ENCODE results near the gene CSRP1. TPM values are rescaled to one million over a fixed set of nuclear protein-coding genes. Genes with fewer than 3 reads are reported as not detected.

CSRP1 gene
- total RNA-seq, 2 donors from 2014 or later, result 16.1 to 17.7 TPM

- H3K27me3 Mint-ChIP-seq (ENCODE audit: insufficient read depth), result peaks cover 42% of the 10 kb centered on the region
- peaks cover 44% of the 10 kb centered on the region for H3K4me1 Mint-ChIP-seq
- peaks cover 25% of the 10 kb centered on the region for H3K4me1 ChIP-seq (ENCODE audit: control insufficient read depth, insufficient read depth, low read length)
- no peak overlapping the region for H3K9ac ChIP-seq (ENCODE audit: extremely low read depth, low read length, poor library complexity, severe bottlenecking)
- H3K9me3 ChIP-seq (ENCODE audit: control insufficient read depth, low read length), result no peaks in the 10 kb centered on the region
- H3K27ac ChIP-seq (ENCODE audit: low read depth, low read length), result no peak overlapping the region
- H3K27ac Mint-ChIP-seq, result no peak overlapping the region
- no peaks in the 10 kb centered on the region for H3K27me3 ChIP-seq (ENCODE audit: control insufficient read depth, insufficient read depth, low read length, poor library complexity, severe bottlenecking)
- H3K36me3 ChIP-seq (ENCODE audit: control insufficient read depth, insufficient read depth, low read length), result no peaks in the 10 kb centered on the region
- no peaks in the 10 kb centered on the region for H3K9me3 Mint-ChIP-seq
- WGBS, 2 experiments (ENCODE audit: insufficient coverage in 1 of 2, insufficient read length in 1 of 2), result 78 to 97% methylated on average over 1 to 2 of the region's 2 CpGs
- TF ChIP-seq, protein P1, sequence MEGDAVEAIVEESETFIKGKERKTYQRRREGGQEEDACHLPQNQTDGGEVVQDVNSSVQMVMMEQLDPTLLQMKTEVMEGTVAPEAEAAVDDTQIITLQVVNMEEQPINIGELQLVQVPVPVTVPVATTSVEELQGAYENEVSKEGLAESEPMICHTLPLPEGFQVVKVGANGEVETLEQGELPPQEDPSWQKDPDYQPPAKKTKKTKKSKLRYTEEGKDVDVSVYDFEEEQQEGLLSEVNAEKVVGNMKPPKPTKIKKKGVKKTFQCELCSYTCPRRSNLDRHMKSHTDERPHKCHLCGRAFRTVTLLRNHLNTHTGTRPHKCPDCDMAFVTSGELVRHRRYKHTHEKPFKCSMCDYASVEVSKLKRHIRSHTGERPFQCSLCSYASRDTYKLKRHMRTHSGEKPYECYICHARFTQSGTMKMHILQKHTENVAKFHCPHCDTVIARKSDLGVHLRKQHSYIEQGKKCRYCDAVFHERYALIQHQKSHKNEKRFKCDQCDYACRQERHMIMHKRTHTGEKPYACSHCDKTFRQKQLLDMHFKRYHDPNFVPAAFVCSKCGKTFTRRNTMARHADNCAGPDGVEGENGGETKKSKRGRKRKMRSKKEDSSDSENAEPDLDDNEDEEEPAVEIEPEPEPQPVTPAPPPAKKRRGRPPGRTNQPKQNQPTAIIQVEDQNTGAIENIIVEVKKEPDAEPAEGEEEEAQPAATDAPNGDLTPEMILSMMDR (conservative IDR thresholded peaks at IDR 0.05), result no peak
- H3K4me3 Mint-ChIP-seq, result no peak overlapping the region
- DNase-seq, result no peak
- no peak overlapping the region for H3K4me3 ChIP-seq (ENCODE audit: low read length)
- H3K36me3 Mint-ChIP-seq (ENCODE audit: low read depth), result no peaks in the 10 kb centered on the region
These were observed 2.9 kb upstream of the CSRP1 start for GRCh38 chr1:201509601-201510374.

DNA sequence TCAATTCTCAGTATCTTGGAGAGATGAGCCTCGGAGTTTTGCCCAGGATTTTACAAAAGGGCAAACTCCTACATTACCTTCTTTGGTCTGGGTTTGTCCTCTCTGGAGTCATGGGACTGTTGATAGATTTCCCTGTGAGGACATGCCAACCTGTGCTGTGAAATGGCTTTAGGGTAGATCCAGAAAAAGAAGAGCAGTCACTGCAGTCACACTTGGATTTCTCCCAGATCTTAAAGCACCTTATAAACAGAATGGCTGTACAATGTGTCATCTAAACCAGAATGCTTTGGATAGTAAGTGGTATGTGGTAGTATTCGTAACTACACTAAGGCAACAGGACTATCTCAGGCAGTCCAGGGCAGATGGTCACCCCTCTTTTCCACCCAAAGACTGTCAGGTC is 1.9 kb upstream of the CSRP1 start:
- Mint-ChIP-seq H3K4me3 (no peak overlapping the region), H3K4me1 (peaks cover 36% of the 10 kb centered on the region), H3K9me3 (no peaks in the 10 kb centered on the region), H3K27ac (no peak overlapping the region), H3K27me3 (ENCODE audit: insufficient read depth) (peaks cover 42% of the 10 kb centered on the region), H3K36me3 (ENCODE audit: low read depth) (no peaks in the 10 kb centered on the region)
- TF ChIP-seq, protein P1 (conservative IDR thresholded peaks at IDR 0.05), result no peak
- Histone ChIP-seq H3K27me3 (ENCODE audit: control insufficient read depth, insufficient read depth, low read length, poor library complexity, severe bottlenecking) (no peaks in the 10 kb centered on the region), H3K4me3 (ENCODE audit: low read length) (no peak overlapping the region), H3K27ac (ENCODE audit: low read depth, low read length) (no peak overlapping the region), H3K4me1 (ENCODE audit: control insufficient read depth, insufficient read depth, low read length) (peaks cover 16% of the 10 kb centered on the region), H3K36me3 (ENCODE audit: control insufficient read depth, insufficient read depth, low read length) (no peaks in the 10 kb centered on the region), H3K9me3 (ENCODE audit: control insufficient read depth, low read length) (no peaks in the 10 kb centered on the region), H3K9ac (ENCODE audit: extremely low read depth, low read length, poor library complexity, severe bottlenecking) (no peak overlapping the region)
- 95 to 100% methylated on average over 2 of the region's 2 CpGs for WGBS, 2 experiments (ENCODE audit: insufficient coverage in 1 of 2, insufficient read length in 1 of 2)
- DNase-seq, result no peak

GRCh38 chr1:201507360-201507675 is 395 bp upstream of the CSRP1 start:
- H3K4me1 ChIP-seq (ENCODE audit: control insufficient read depth, insufficient read depth, low read length), result peaks cover 19% of the 10 kb centered on the region
- peak overlapping the region; percentile 58 for H3K4me3 Mint-ChIP-seq
- no peaks in the 10 kb centered on the region for H3K36me3 Mint-ChIP-seq (ENCODE audit: low read depth)
- peaks cover 40% of the 10 kb centered on the region for H3K4me1 Mint-ChIP-seq
- no peak overlapping the region for H3K27ac Mint-ChIP-seq
- TF ChIP-seq, protein P1 (conservative IDR thresholded peaks at IDR 0.05), result no peak
- H3K36me3 ChIP-seq (ENCODE audit: control insufficient read depth, insufficient read depth, low read length), result no peaks in the 10 kb centered on the region
- H3K9me3 Mint-ChIP-seq, result no peaks in the 10 kb centered on the region
- no peak for DNase-seq
- H3K27me3 Mint-ChIP-seq (ENCODE audit: insufficient read depth), result peaks cover 42% of the 10 kb centered on the region
- H3K27me3 ChIP-seq (ENCODE audit: control insufficient read depth, insufficient read depth, low read length, poor library complexity, severe bottlenecking), result no peaks in the 10 kb centered on the region
- WGBS, 2 experiments (ENCODE audit: insufficient coverage in 1 of 2, insufficient read length in 1 of 2), result 85 to 94% methylated on average over 9 to 11 of the region's 11 CpGs
- H3K9me3 ChIP-seq (ENCODE audit: control insufficient read depth, low read length), result no peaks in the 10 kb centered on the region
- no peak overlapping the region for H3K4me3 ChIP-seq (ENCODE audit: low read length)
- H3K27ac ChIP-seq (ENCODE audit: low read depth, low read length), result no peak overlapping the region
- no peak overlapping the region for H3K9ac ChIP-seq (ENCODE audit: extremely low read depth, low read length, poor library complexity, severe bottlenecking)
